K562 (cell line): Measurements from ENCODE around the gene DAPK1.

Experiments used
- BRCA1 ChIP-seq, 2 experiments: fragments of 450-650 bp in 1 of 2; sonication (generic) in 1 of 2; formaldehyde crosslinking in 1 of 2; IDR thresholded peaks; 2 replicates each; pipeline versions ENCODE4 v1.5.0 to v1.6.1; 2017 to 2020; ENCODE audit warnings: mild to moderate bottlenecking in 1 of 2, missing genetic modification reagents in 1 of 2
- CHD2 ChIP-seq: IDR thresholded peaks from 2 replicates; pipeline ENCODE4 v1.6.1; 2011; ENCODE audit warnings: low read depth, low read length
- HEY1 ChIP-seq: fragments of 250-450 bp; sonication (Bioruptor Pico); IDR thresholded peaks from 2 replicates; pipeline ENCODE4 v1.5.0; 2020; ENCODE audit warnings: mild to moderate bottlenecking, moderate library complexity, borderline replicate concordance
- HNRNPK ChIP-seq: fragments of 200-400 bp; formaldehyde crosslinking; IDR thresholded peaks from one replicate; pipeline ENCODE4 v1.6.1; 2018; ENCODE audit warnings: mild to moderate bottlenecking, low read depth, low read length; ENCODE audit not compliant: poor library complexity, severe bottlenecking
- RFX5 ChIP-seq: IDR thresholded peaks from 2 replicates; pipeline ENCODE4 v1.6.1; 2011; ENCODE audit warnings: low read depth, mild to moderate bottlenecking, improper control_type of control experiment, low read length
- RFX7 ChIP-seq: fragments of 250-450 bp; sonication (Bioruptor Pico); IDR thresholded peaks from 2 replicates; pipeline ENCODE4 v1.5.1; 2021; ENCODE audit warnings: mild to moderate bottlenecking
- TF ChIP-seq, protein P1 (sequence below), 2 experiments: fragments of 450-650 bp; formaldehyde crosslinking in 1 of 2; IDR thresholded peaks; 2 replicates each; pipeline versions ENCODE4 v1.4.0 to v1.6.1; 2014 to 2020; ENCODE audit warnings: mild to moderate bottlenecking in 2 of 2, borderline replicate concordance in 1 of 2, low read depth in 1 of 2
- TF ChIP-seq, protein P2 (sequence below), 3 experiments: IDR thresholded peaks in 2 of 3; conservative IDR thresholded peaks in 1 of 3; 2 replicates each; pipeline ENCODE4 v1.5.1; 2011 to 2012; ENCODE audit warnings: low read length in 3 of 3, mild to moderate bottlenecking in 3 of 3, control low read depth in 2 of 3, improper control_type of control experiment in 1 of 3, inconsistent platforms in 1 of 3, low read depth in 1 of 3, mixed read lengths in 1 of 3, moderate library complexity in 1 of 3; ENCODE audit not compliant: insufficient read depth in 2 of 3
- TF ChIP-seq, protein P3 (sequence below): sonication (generic); formaldehyde crosslinking; IDR thresholded peaks from 2 replicates; pipeline ENCODE4 v1.8.1; 2022; ENCODE audit warnings: missing genetic modification reagents
- TF ChIP-seq, protein P4 (sequence below): fragments of 450-650 bp; formaldehyde crosslinking; conservative IDR thresholded peaks from 2 replicates; pipeline ENCODE4 v1.4.0; 2022; ENCODE audit warnings: mild to moderate bottlenecking, missing genetic modification characterization

DNA sequence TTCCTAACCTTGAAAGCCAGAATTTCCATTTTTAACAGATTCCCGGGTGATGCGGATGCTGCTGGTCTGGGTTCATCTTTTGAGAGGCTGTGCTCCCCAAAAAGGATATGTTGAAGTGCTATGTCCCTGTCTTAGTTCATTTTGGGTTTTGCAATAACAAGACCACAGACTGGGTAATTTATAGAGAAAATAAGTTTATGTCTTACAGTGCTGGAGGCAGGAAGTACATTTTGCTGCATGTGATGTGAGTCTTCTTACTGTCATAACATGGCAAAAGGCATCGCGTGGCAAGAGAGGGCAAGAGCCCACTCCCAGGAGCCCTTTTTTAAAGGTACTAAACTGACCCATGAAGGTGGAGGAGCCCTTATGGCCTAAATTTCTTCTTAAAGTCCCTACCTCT, 114.1 kb downstream of the DAPK1 start:
- TF ChIP-seq, protein P1, sequence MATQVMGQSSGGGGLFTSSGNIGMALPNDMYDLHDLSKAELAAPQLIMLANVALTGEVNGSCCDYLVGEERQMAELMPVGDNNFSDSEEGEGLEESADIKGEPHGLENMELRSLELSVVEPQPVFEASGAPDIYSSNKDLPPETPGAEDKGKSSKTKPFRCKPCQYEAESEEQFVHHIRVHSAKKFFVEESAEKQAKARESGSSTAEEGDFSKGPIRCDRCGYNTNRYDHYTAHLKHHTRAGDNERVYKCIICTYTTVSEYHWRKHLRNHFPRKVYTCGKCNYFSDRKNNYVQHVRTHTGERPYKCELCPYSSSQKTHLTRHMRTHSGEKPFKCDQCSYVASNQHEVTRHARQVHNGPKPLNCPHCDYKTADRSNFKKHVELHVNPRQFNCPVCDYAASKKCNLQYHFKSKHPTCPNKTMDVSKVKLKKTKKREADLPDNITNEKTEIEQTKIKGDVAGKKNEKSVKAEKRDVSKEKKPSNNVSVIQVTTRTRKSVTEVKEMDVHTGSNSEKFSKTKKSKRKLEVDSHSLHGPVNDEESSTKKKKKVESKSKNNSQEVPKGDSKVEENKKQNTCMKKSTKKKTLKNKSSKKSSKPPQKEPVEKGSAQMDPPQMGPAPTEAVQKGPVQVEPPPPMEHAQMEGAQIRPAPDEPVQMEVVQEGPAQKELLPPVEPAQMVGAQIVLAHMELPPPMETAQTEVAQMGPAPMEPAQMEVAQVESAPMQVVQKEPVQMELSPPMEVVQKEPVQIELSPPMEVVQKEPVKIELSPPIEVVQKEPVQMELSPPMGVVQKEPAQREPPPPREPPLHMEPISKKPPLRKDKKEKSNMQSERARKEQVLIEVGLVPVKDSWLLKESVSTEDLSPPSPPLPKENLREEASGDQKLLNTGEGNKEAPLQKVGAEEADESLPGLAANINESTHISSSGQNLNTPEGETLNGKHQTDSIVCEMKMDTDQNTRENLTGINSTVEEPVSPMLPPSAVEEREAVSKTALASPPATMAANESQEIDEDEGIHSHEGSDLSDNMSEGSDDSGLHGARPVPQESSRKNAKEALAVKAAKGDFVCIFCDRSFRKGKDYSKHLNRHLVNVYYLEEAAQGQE (IDR thresholded peaks at IDR 0.05; ENCODE audit: borderline replicate concordance) = no peak
- TF ChIP-seq, protein P1 (CRISPR knock-in tag; IDR thresholded peaks at IDR 0.05; ENCODE audit: low read depth) = no peak
- TF ChIP-seq CHD2 = no peak
- no peak for TF ChIP-seq RFX7 (CRISPR knock-in tag)
- TF ChIP-seq HEY1 = no peak
- TF ChIP-seq, protein P2, sequence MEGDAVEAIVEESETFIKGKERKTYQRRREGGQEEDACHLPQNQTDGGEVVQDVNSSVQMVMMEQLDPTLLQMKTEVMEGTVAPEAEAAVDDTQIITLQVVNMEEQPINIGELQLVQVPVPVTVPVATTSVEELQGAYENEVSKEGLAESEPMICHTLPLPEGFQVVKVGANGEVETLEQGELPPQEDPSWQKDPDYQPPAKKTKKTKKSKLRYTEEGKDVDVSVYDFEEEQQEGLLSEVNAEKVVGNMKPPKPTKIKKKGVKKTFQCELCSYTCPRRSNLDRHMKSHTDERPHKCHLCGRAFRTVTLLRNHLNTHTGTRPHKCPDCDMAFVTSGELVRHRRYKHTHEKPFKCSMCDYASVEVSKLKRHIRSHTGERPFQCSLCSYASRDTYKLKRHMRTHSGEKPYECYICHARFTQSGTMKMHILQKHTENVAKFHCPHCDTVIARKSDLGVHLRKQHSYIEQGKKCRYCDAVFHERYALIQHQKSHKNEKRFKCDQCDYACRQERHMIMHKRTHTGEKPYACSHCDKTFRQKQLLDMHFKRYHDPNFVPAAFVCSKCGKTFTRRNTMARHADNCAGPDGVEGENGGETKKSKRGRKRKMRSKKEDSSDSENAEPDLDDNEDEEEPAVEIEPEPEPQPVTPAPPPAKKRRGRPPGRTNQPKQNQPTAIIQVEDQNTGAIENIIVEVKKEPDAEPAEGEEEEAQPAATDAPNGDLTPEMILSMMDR (IDR thresholded peaks at IDR 0.05 in 2 of 3, conservative IDR thresholded peaks at IDR 0.05 in 1 of 3; ENCODE audit: insufficient read depth in 2 of 3, low read depth in 1 of 3, low read length in 3 of 3) = no peak
- no peak for TF ChIP-seq BRCA1 (IDR thresholded peaks at IDR 0.05)
- no peak for TF ChIP-seq BRCA1 (CRISPR knock-in tag; IDR thresholded peaks at IDR 0.05)
- TF ChIP-seq, protein P3, sequence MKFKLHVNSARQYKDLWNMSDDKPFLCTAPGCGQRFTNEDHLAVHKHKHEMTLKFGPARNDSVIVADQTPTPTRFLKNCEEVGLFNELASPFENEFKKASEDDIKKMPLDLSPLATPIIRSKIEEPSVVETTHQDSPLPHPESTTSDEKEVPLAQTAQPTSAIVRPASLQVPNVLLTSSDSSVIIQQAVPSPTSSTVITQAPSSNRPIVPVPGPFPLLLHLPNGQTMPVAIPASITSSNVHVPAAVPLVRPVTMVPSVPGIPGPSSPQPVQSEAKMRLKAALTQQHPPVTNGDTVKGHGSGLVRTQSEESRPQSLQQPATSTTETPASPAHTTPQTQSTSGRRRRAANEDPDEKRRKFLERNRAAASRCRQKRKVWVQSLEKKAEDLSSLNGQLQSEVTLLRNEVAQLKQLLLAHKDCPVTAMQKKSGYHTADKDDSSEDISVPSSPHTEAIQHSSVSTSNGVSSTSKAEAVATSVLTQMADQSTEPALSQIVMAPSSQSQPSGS = no peak
- TF ChIP-seq, protein P4, sequence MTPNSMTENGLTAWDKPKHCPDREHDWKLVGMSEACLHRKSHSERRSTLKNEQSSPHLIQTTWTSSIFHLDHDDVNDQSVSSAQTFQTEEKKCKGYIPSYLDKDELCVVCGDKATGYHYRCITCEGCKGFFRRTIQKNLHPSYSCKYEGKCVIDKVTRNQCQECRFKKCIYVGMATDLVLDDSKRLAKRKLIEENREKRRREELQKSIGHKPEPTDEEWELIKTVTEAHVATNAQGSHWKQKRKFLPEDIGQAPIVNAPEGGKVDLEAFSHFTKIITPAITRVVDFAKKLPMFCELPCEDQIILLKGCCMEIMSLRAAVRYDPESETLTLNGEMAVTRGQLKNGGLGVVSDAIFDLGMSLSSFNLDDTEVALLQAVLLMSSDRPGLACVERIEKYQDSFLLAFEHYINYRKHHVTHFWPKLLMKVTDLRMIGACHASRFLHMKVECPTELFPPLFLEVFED (CRISPR knock-in tag) = no peak
- no peak for TF ChIP-seq HNRNPK
- TF ChIP-seq RFX5 = no peak
